HUES48 (cell line): ENCODE data around the gene ANKS4B.
"Not testable (repeated sequence)": the region's sequence is repeated elsewhere in the genome, so short reads cannot be mapped to it uniquely, and the experiment has no call there.

Experiments
- H3K27ac ChIP-seq: one replicate; pipeline ENCODE4 v1.7.0; 2013; ENCODE audit warnings: low read depth, low read length, inconsistent platforms
- H3K27me3 ChIP-seq: 2 replicates; pipeline ENCODE4 v1.6.1; 2013; ENCODE audit warnings: mild to moderate bottlenecking, low read length; ENCODE audit not compliant: control insufficient read depth, insufficient read depth
- H3K36me3 ChIP-seq: 2 replicates; pipeline ENCODE4 v1.6.1; 2013; ENCODE audit warnings: low read length; ENCODE audit not compliant: control insufficient read depth, insufficient read depth
- H3K4me1 ChIP-seq: 2 replicates; pipeline ENCODE4 v1.6.1; 2013; ENCODE audit warnings: mild to moderate bottlenecking, low read length; ENCODE audit not compliant: control insufficient read depth, insufficient read depth
- H3K4me3 ChIP-seq: 2 replicates; pipeline ENCODE4 v1.5.1; 2013; ENCODE audit warnings: mild to moderate bottlenecking, low read depth, low read length
- H3K9ac ChIP-seq: 2 replicates; pipeline ENCODE4 v1.6.1; 2013; ENCODE audit warnings: mild to moderate bottlenecking, low read depth, low read length, moderate library complexity
- H3K9me3 ChIP-seq: 2 replicates; pipeline ENCODE4 v1.6.1; 2013; ENCODE audit warnings: low read length; ENCODE audit not compliant: control insufficient read depth, insufficient read depth

ANKS4B gene

DNA sequence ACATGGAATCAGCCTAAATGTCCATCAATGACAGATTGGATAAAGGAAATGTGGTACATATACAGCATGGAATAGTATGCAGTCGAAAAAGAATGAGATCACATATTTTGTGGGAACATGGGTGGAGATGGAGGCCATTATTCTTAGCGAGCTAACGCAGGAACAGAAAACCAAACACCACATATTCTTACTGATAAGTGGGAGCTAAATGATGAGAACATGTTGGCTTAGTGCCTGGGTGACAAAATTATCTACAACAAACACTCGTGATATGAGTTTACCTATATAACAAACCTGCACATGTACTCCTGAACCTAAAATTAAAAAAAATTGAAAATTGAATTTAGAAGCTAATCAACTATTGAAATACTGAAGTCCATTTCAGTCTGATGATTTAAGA, 6.1 kb downstream of the ANKS4B start:
- H3K27me3 ChIP-seq = no peaks in the 10 kb centered on the region
- no peaks in the 10 kb centered on the region for H3K4me1 ChIP-seq
- no peak overlapping the region for H3K9ac ChIP-seq
- no peaks in the 10 kb centered on the region for H3K9me3 ChIP-seq
- H3K4me3 ChIP-seq = no peak overlapping the region
- H3K36me3 ChIP-seq = no peaks in the 10 kb centered on the region
- H3K27ac ChIP-seq = no peak overlapping the region

DNA sequence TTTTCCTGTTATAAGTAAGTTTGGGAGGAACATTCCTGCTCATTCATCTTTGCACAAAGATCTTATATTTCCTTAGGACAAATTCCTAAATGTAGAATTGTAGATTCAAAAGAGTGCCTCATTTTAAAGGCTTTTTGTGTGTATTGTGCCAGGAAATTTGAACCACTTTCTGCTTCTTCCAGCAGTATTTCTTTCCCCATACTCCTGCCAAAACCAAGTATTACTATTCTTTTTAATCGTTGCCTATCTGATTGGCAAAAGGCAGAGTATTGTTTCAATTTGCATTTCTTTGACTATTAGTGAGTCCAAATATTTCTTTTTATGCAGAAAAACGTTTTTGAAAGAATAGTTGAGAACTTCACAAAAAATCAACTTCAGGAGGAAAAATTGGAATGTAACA, 9.3 kb downstream of the ANKS4B start:
- Histone ChIP-seq H3K9me3 (no peaks in the 10 kb centered on the region), H3K27ac (no peak overlapping the region), H3K4me3 (no peak overlapping the region), H3K27me3 (no peaks in the 10 kb centered on the region), H3K9ac (no peak overlapping the region), H3K4me1 (no peaks in the 10 kb centered on the region), H3K36me3 (no peaks in the 10 kb centered on the region)

GRCh38 chr16:21244518-21245215, 11.2 kb downstream of the ANKS4B start:
- no peak overlapping the region for H3K9ac ChIP-seq
- no peak overlapping the region for H3K4me3 ChIP-seq

DNA sequence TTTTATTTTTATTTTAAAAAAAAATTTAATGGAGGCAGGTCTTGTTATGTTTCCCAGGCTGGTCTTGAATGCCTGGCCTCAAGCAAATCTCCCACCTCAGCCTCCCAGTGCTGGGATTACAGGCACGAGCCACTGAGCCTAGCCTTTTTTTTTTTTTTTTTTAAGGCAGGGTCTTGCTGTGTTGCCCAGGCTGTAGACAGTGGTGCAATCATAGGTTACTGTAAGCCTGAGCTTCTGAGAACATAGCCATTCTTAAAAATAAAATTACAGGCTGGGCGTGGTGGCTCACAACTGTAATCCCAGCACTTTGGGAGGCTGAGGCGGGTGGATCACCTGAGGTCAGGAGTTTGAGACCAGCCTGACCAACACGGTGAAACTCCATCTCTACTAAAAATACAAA, 14.7 kb downstream of the ANKS4B start:
- not testable (repeated sequence) for H3K27ac ChIP-seq

More at GRCh38 chr16:21244518-21245215, 11.2 kb downstream of the ANKS4B start:
- H3K4me1 ChIP-seq = no peaks in the 10 kb centered on the region
- H3K9me3 ChIP-seq = no peaks in the 10 kb centered on the region
- no peaks in the 10 kb centered on the region for H3K36me3 ChIP-seq
- H3K27me3 ChIP-seq = no peaks in the 10 kb centered on the region
- H3K27ac ChIP-seq = no peak overlapping the region

GRCh38 chr16:21250072-21250923, 16.8 kb downstream of the ANKS4B start:
- Histone ChIP-seq H3K9ac (no peak overlapping the region), H3K27me3 (no peaks in the 10 kb centered on the region), H3K36me3 (no peaks in the 10 kb centered on the region), H3K4me1 (no peaks in the 10 kb centered on the region), H3K4me3 (no peak overlapping the region), H3K9me3 (no peaks in the 10 kb centered on the region), H3K27ac (no peak overlapping the region)

More for the DNA sequence above, 14.7 kb downstream of the ANKS4B start:
- not testable (repeated sequence) for H3K4me1 ChIP-seq, H3K36me3 ChIP-seq, H3K4me3 ChIP-seq, H3K9me3 ChIP-seq, H3K9ac ChIP-seq, H3K27me3 ChIP-seq

GRCh38 chr16:21253470-21253869, 20.0 kb downstream of the ANKS4B start:
- no peaks in the 10 kb centered on the region for H3K36me3 ChIP-seq
- H3K27me3 ChIP-seq = no peaks in the 10 kb centered on the region
- no peak overlapping the region for H3K9ac ChIP-seq
- H3K4me1 ChIP-seq = no peaks in the 10 kb centered on the region
- H3K9me3 ChIP-seq = no peaks in the 10 kb centered on the region
- no peak overlapping the region for H3K27ac ChIP-seq
- no peak overlapping the region for H3K4me3 ChIP-seq

- H3K4me1 ChIP-seq = no peaks in the 10 kb centered on the region
- no peaks in the 10 kb centered on the region for H3K9me3 ChIP-seq
- H3K9ac ChIP-seq = no peak overlapping the region
- no peak overlapping the region for H3K4me3 ChIP-seq
- H3K27ac ChIP-seq = no peak overlapping the region
- no peaks in the 10 kb centered on the region for H3K36me3 ChIP-seq
- H3K27me3 ChIP-seq = no peaks in the 10 kb centered on the region
Measured at GRCh38 chr16:21256636-21257035, 23.1 kb downstream of the ANKS4B start.

DNA sequence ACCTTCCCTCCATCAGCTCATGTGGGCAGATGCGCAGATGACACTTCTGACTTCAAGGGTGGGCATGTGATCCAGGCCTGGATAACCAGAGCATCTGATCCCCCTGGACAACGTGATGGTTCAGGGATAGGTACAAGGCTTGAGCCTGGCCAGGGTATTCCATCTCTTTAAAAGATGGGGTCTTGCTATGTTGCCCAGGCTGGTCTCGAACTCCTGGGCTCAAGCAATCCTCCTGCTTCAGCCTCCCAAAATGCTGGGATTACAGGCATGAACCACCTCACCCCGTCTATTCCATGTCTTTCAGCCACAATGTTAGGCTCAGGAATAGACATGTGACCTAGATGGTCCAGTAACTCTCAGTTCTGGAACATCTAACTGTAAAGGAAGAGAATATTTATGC, 23.8 kb downstream of the ANKS4B start:
- H3K36me3 ChIP-seq = no peaks in the 10 kb centered on the region
- H3K4me1 ChIP-seq = no peaks in the 10 kb centered on the region
- no peaks in the 10 kb centered on the region for H3K9me3 ChIP-seq
- no peak overlapping the region for H3K4me3 ChIP-seq
- H3K27me3 ChIP-seq = no peaks in the 10 kb centered on the region
- H3K9ac ChIP-seq = no peak overlapping the region
- no peak overlapping the region for H3K27ac ChIP-seq

DNA sequence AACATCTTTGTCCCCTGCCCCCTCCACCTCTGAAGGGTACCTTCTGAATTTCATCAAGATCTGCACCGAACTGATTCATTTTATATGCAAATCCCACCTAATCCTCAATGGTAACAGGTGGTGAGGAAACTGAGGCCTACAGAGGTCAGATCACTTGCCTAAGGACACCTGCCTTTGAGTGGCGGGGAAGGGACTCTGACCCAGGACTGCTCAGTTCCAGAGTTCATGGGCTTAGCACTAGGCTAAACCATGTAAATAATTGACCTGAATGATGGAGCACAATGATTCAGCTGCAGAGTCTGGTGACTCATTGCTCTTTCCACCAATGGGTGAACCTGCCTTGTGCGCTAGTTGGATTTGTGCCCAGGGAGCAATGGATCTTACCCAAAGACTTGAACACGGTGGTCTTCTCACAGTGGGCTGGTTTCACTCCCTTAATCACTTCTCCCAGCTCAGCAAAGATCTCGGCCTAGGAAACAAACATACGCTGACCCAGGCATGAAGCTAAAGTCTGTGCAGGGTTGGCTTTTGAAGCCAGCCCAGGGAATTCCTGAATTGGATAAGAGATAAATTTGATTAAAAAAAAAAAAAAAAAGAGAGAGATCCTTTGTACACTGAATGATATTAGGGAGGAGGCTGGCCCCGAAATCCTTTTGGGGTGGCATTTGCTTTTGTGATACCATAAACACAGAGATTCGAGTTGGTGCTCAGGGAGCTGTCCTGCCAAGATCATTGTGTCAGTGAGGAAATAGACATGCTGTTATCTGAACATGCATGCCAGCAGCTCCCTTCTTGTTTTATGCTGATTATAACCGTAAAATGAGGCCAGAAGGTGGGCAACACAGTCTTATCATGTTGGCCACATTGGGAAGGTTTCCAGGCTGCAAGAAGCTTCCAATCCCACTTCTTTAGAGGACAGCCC, 27.6 kb downstream of the ANKS4B start:
- no peaks in the 10 kb centered on the region for H3K27me3 ChIP-seq
- peak overlapping the region; percentile 31 for H3K27ac ChIP-seq
- no peak overlapping the region for H3K4me3 ChIP-seq
- no peaks in the 10 kb centered on the region for H3K36me3 ChIP-seq
- no peak overlapping the region for H3K9ac ChIP-seq
- no peaks in the 10 kb centered on the region for H3K4me1 ChIP-seq
- H3K9me3 ChIP-seq = no peaks in the 10 kb centered on the region

GRCh38 chr16:21262779-21263639, 29.5 kb downstream of the ANKS4B start:
- H3K9me3 ChIP-seq = no peaks in the 10 kb centered on the region
- H3K36me3 ChIP-seq = no peaks in the 10 kb centered on the region
- no peaks in the 10 kb centered on the region for H3K4me1 ChIP-seq
- H3K27ac ChIP-seq = no peak overlapping the region
- H3K27me3 ChIP-seq = no peaks in the 10 kb centered on the region
- H3K9ac ChIP-seq = no peak overlapping the region
- no peak overlapping the region for H3K4me3 ChIP-seq
